GM12801 (cell line): Measurements from ENCODE around the gene HACD2.

Experiments
- TF ChIP-seq, protein P1 (sequence below): IDR thresholded peaks from one replicate; pipeline ENCODE4 v1.5.1; 2011; ENCODE audit warnings: control low read depth; ENCODE audit not compliant: insufficient read length; ENCODE audit errors: extremely low read depth

Gene HACD2

DNA sequence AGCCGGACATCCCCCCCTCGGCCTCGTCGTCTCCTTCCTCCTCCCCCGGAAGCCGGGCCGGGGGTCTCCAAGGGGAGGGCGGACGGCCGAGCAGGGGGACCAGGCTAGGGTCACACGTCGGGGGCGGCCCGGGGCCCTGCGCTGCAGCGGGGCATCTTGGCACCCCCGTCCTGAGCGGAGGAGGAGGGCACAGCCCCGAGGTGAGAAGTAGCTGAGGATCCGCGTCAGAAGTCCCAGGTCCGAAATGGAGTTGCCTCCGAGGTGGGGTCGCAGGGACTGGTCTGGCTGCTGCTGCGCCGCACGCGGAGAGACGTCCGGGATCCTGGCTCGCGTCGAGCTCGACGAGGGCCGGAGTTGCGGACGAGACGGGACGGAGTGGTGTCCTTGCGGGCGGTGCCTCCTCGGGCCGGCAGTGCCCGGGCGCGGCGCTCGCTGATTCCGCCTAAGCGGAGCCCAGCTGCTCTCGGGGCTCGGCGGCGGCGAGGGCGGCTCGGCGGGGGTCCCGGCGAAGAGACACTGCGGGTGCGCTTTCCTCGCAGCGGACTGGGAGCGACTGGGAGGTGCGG is 136.2 kb downstream of the HACD2 start, which contains the start of gene ADCY5:
Gene ADCY5 (minus strand): TSS at position 555 of the 566 bp plus-strand sequence. CDS start 545 bp downstream, at position 10.
- TF ChIP-seq, protein P1, sequence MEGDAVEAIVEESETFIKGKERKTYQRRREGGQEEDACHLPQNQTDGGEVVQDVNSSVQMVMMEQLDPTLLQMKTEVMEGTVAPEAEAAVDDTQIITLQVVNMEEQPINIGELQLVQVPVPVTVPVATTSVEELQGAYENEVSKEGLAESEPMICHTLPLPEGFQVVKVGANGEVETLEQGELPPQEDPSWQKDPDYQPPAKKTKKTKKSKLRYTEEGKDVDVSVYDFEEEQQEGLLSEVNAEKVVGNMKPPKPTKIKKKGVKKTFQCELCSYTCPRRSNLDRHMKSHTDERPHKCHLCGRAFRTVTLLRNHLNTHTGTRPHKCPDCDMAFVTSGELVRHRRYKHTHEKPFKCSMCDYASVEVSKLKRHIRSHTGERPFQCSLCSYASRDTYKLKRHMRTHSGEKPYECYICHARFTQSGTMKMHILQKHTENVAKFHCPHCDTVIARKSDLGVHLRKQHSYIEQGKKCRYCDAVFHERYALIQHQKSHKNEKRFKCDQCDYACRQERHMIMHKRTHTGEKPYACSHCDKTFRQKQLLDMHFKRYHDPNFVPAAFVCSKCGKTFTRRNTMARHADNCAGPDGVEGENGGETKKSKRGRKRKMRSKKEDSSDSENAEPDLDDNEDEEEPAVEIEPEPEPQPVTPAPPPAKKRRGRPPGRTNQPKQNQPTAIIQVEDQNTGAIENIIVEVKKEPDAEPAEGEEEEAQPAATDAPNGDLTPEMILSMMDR, result no peak

DNA sequence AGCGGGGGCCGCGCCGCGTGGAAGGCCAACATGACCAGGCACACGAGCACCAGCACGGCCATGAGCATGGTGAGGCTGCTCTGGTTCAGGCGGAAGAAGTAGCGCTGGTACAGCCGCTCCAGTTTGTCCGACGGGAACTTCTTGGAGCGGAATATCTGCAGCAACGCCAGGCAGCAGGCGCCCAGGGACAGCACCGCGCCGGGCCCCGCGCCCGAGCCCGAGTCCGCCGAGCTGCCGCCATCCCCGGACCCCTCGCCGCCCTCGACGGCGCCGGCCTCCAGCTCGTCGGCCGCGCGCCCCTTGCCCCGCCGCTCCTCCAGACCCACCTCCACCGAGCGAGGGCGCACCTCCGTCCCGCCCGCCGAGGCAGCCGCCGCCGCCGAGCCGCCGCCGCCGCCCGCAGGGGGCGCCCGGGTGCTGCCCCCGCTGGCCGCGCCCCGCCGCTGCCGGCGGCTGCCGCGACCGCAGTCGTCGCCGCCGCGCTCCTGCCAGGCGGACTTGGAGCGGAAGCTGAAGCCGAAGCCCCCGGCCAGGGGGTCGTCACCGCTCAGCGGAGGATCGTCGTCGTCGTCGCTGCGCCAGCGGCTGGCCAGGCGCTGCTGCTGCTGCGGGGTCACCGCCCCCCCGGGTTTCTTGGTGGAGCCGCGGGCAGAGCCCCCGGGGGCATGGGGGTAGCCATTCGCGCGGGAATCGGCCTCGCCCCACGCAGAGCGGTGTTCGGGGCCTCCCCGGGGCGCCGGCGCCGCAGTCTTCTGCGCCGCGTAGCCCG is 136.9 kb downstream of the HACD2 start:
- TF ChIP-seq, protein P1, result no peak

DNA sequence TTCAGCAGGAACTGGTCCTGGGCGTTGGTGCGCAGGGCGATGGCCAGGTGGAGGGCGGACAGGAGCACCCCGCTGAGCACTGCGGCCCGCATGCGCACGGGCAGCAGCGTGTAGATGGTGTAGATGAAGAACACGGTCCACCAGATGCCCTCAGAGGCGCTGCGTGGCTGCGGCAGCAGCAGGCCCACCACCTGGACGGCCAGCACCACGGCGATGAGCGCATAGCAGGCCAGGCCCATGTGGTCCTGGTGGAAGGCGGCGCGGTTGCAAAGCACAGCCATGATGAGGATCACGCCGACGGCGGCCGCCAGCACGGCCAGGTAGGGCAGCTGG is 137.5 kb downstream of the HACD2 start:
- TF ChIP-seq, protein P1, result no peak

DNA sequence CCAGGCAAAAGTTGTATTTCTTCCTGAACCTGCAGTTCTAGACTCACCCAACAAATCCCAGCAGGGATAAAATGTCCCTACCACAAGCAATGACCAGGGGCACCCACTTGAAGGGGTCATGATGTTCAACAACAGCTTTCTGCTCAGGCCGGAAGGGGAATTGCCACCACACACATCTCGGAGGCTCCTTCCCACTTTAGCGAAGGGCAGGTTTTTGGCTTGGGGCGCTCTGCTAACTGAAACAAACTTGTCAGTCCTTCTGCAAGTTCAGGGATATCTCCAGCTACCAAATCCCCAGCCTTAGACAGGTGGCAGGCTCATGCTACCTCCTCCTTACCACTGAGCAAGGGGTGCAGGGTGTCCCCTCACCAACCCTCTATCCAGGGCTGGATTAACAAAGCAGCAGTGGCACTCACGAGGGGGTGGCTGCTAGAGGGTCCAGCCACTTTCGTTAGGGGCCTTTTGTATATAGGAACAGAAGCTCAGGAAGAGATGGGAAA is 138.2 kb downstream of the HACD2 start:
- TF ChIP-seq, protein P1, result no peak

DNA sequence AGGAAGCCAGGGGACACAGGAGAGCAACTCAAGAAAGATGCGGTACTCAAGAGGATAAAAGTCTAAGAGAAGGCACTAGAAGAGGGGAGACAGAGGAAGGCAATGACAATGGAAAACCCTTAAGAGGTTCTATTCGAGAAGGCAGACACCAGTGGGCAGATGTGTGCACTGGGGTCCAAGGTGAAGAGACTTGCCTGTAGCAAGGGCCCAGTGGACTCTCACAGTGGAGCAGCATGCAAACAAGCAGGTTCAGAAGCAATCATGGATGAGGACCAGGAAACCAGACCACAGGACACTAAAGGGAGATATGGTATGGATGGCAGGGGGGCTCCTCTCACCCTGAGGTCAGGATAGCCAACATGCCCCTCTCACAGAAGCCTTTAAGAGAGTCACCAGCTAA is 138.6 kb downstream of the HACD2 start:
- TF ChIP-seq, protein P1, result no peak

DNA sequence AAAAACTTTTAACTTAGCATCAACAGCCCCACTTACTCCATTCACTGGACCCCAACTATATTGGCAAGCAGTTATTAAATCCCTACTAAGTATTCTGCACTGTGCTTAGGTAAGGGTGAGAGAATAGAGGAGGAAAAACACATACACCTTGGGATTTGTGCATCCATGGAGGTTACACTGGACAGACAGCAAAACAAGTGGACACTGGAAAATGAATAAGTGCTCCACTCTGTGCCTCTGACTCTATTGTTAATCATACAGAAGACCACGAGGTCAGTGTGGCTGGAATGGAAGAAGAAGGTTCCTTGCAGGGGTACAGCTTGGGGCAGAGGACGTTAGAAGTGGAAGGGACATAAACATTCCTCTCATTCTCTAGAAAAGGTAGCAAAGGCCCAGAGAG is 139.2 kb downstream of the HACD2 start:
- TF ChIP-seq, protein P1, result no peak

DNA sequence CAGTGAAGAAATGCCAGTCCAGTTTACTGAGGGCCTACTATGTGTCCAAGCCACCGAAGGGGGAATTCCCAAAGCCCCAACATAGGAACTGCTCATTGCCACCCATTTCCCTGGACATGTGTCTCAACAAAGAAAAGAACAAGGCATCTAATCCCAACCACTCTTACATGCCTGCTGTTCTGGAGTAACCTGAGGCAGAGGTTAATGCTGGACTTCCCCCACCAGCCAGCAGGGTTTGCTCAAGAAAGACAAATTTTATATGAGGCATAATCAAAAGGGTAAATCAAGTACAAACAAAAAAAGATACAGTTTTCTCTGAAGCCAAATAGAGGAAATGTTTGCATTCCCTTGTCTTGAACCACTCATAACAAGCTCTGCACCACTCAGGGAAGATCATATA is 140.1 kb downstream of the HACD2 start:
- TF ChIP-seq, protein P1, result no peak
